ENCODE results near the gene PEX1.

- TF ChIP-seq POLR2A (IDR thresholded peaks at IDR 0.05) (no peak), CTCF (IDR thresholded peaks at IDR 0.05) (no peak), POLR2AphosphoS5 (IDR thresholded peaks at IDR 0.05) (no peak)
These were observed 42.3 kb downstream of the PEX1 start for GRCh38 chr7:92485974-92486373.
